Testis (tissue), 3 donors: ENCODE measurements around the gene TXNRD1. TPM values are rescaled to one million over a fixed set of nuclear protein-coding genes. Genes with fewer than 3 reads are reported as not detected.

ENCODE experiments used
- DNase-seq: peaks from one replicate; pipeline ENCODE4 v3.0.0-alpha.2; 2019
- H3K27ac ChIP-seq, 2 donors: fragments of 200-600 bp; sonication (generic); one replicate each; pipeline ENCODE4 v1.5.1; 2019
- H3K27me3 ChIP-seq: fragments of 200-600 bp; sonication (generic); one replicate; pipeline ENCODE4 v1.5.1; 2019
- H3K36me3 ChIP-seq: fragments of 200-600 bp; sonication (generic); one replicate; pipeline ENCODE4 v1.5.1; 2017; ENCODE audit warnings: low read depth; ENCODE audit errors: missing control alignments
- H3K4me1 ChIP-seq: fragments of 200-600 bp; sonication (generic); one replicate; pipeline ENCODE4 v1.5.1; 2019
- H3K4me3 ChIP-seq, 2 donors: fragments of 200-600 bp; sonication (generic); one replicate each; pipeline ENCODE4 v1.5.1; 2017 to 2019
- H3K9me3 ChIP-seq: fragments of 200-600 bp; sonication (generic); one replicate; pipeline ENCODE4 v1.5.1; 2017
- POLR2A ChIP-seq: fragments of 450-650 bp; IDR thresholded peaks from one replicate; pipeline ENCODE4 v1.6.1; 2017; ENCODE audit warnings: antibody characterized with exemption, mild to moderate bottlenecking, moderate library complexity
- WGBS, 2 donors: methylation state at CpG; one replicate each; pipeline ENCODE4 v1.1.5; 2018; 5-methylcytosine and 5-hydroxymethylcytosine counted together
- intact Hi-C: fragments of 100-400 bp; cut with DNase I; formaldehyde crosslinking; loops from one replicate; pipeline ENCODE4 v1.15.1; 2023; ENCODE audit warnings: low total_unique reads
- polyA plus RNA-seq: library from polyadenylated mRNA; stranded (reverse); fragments of 350-450 nt; fragmentation: Illumina TruSeq; extraction: RNeasy Lipid Tissue Mini Kit (QIAGEN cat#74804); gene quantifications from one replicate; pipeline ENCODE4 v1.2.3, GENCODE V29; 2014; ENCODE audit warnings: low read depth, low replicate concordance; ENCODE audit not compliant: insufficient read depth
- total RNA-seq, 2 donors: library from RNA; depleted of rRNA; stranded (reverse); fragments of >200 nt; gene quantifications; one replicate each; pipeline ENCODE4 v1.2.3, GENCODE V29; 2016
- TF ChIP-seq, protein P1 (sequence below), 3 experiments: fragments of 450-650 bp in 2 of 3; fragments of 200-600 bp in 1 of 3; sonication (generic) in 1 of 3; IDR thresholded peaks; one replicate each; pipeline ENCODE4 v1.5.1; 2016 to 2019; ENCODE audit warnings: antibody characterized with exemption in 3 of 3, mild to moderate bottlenecking in 2 of 3, moderate library complexity in 1 of 3

Gene TXNRD1
- total and polyA plus RNA-seq, 3 donors from 2014 or later, result 67.8 to 110 (median 96.2) TPM

DNA sequence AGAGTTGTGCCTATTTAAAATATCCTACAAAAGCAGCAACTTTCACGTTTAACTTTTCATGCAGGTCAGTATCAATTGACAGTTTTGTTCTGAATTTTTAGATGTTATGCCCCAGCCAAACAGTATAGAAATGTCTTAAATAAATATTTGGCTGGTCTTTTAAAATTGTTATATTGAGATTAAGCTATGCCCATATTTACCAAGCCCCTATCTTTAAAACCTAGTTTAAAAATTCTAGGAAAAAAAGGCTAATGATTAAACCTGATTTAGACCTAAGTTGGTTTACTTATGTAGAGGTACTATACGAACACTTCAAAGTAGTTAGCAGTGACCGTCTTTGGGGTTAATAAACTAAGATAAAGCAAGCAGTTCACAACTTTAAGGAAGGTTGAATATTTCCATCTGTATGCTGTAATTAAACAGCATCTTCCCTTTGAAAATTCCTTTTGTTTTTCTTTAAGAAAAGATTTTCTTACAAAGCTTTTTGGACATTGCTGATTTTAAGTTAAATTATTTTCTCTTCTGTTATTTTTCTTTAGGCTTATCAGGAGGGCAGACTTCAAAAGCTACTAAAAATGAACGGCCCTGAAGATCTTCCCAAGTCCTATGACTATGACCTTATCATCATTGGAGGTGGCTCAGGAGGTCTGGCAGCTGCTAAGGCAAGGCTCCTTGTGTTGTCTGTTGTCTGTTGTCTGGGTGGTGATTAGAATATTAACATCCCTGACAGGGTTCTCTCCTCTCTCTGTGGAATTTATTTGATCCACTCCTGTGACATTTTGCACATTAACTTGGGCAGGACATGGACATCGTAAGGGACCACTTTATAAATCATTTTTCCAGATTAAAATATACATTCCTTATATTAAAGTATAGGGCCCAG is 95.4 kb downstream of the TXNRD1 start:
- peaks cover 4% of the 10 kb centered on the region for H3K4me1 ChIP-seq
- H3K27me3 ChIP-seq, result no peaks in the 10 kb centered on the region
- H3K36me3 ChIP-seq, result no peaks in the 10 kb centered on the region
- H3K27ac ChIP-seq, result no peak overlapping the region
- intact Hi-C loops, result no loop called here
- H3K9me3 ChIP-seq, result no peaks in the 10 kb centered on the region
- no peak overlapping the region for H3K4me3 ChIP-seq
- no peak for DNase-seq
- WGBS, 2 donors, result 71 to 85% methylated on average over 5 of the region's 5 CpGs
- TF ChIP-seq POLR2A, result no peak
- TF ChIP-seq, protein P1, sequence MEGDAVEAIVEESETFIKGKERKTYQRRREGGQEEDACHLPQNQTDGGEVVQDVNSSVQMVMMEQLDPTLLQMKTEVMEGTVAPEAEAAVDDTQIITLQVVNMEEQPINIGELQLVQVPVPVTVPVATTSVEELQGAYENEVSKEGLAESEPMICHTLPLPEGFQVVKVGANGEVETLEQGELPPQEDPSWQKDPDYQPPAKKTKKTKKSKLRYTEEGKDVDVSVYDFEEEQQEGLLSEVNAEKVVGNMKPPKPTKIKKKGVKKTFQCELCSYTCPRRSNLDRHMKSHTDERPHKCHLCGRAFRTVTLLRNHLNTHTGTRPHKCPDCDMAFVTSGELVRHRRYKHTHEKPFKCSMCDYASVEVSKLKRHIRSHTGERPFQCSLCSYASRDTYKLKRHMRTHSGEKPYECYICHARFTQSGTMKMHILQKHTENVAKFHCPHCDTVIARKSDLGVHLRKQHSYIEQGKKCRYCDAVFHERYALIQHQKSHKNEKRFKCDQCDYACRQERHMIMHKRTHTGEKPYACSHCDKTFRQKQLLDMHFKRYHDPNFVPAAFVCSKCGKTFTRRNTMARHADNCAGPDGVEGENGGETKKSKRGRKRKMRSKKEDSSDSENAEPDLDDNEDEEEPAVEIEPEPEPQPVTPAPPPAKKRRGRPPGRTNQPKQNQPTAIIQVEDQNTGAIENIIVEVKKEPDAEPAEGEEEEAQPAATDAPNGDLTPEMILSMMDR (IDR thresholded peaks at IDR 0.05), result no peak

DNA sequence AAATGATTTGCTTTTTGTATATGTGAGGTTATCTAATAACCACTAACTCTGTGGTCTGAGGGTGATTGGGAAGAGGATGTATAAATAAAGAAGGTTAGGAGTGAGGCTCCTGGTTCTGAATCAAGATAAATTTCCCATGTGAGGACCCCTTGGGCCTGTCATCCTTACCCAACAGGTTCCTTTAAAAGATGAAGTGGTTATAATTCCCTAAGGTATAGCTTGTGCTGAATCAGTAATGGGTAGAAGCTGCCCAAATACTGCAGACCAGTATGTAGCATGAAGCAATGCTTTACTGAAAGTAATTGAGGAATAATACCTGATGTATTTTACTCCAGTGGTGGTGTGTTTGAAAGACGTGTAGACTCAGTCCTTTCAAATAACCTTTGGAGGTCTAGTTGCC is 96.6 kb downstream of the TXNRD1 start:
- no peak overlapping the region for H3K4me3 ChIP-seq
- DNase-seq, result no peak
- no peaks in the 10 kb centered on the region for H3K9me3 ChIP-seq
- H3K36me3 ChIP-seq, result no peaks in the 10 kb centered on the region
- no peaks in the 10 kb centered on the region for H3K4me1 ChIP-seq
- TF ChIP-seq POLR2A, result no peak
- TF ChIP-seq, protein P1 (IDR thresholded peaks at IDR 0.05), result no peak
- H3K27ac ChIP-seq, result no peak overlapping the region
- intact Hi-C loops, result no loop called here
- 76 to 88% methylated on average over 1 of the region's 1 CpG for WGBS, 2 donors
- H3K27me3 ChIP-seq, result no peaks in the 10 kb centered on the region

DNA sequence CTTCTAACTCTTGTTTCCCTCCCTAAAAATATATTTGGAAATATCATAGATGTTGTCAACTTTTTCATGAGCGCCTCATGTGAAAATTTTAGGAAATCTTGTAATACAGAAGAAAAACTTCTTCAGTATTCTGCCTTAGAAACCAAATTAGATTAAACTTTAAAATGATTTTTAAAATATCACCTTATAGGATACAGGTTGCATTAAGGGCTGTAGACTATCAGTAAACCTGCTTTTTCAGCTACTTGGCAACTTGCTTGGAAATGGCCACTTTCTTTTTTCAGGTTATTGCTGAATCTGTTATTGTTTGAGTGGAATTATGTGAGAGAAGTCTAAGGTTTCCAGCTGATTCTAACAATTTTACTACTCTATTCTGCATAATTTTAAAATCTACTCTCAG is 97.1 kb downstream of the TXNRD1 start:
- H3K27me3 ChIP-seq, result no peaks in the 10 kb centered on the region
- no peaks in the 10 kb centered on the region for H3K36me3 ChIP-seq
- H3K9me3 ChIP-seq, result no peaks in the 10 kb centered on the region
- no peak overlapping the region for H3K27ac ChIP-seq
- H3K4me3 ChIP-seq, result no peak overlapping the region
- no peak for TF ChIP-seq POLR2A
- TF ChIP-seq, protein P1 (IDR thresholded peaks at IDR 0.05), result no peak
- H3K4me1 ChIP-seq, result no peaks in the 10 kb centered on the region
- intact Hi-C loops, result no loop called here
- no peak for DNase-seq
- 100% methylated on average over 1 of the region's 1 CpG for WGBS, 2 donors

DNA sequence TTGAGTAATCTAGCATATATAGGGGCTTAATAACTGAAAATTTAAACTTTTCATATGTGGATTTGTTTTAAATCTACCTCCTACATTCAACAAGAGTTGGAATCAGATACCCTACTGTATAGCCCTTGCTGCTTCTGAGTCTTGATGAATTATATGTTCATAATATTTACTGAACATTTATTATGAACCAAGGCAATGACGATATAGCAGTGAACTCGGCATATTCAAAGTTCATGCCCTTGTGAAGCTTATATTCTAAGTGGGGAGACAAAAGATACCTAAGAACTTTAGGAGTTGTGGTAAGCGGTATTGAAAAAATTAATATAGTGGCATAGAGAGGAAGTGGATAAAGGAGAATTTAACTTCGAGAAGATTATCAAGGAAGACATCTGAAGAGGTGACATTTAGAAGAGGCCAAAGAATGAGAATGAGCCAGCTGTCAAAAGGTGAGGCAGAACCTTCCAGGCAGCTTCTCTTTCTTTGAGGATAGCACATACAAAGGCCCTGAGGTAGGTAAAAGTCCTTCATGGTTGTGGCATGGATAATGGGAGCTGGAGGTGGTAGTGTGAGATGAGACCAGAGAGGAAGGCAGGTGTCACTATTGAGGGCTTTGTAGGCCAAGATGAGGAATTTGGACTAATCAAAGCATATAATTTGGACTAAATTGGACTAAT is 98.1 kb downstream of the TXNRD1 start:
- TF ChIP-seq, protein P1 (IDR thresholded peaks at IDR 0.05), result no peak
- no peak for TF ChIP-seq POLR2A
- H3K27ac ChIP-seq, result no peak overlapping the region
- no peaks in the 10 kb centered on the region for H3K36me3 ChIP-seq
- no peak overlapping the region for H3K4me3 ChIP-seq
- no peaks in the 10 kb centered on the region for H3K27me3 ChIP-seq
- no peaks in the 10 kb centered on the region for H3K9me3 ChIP-seq
- DNase-seq, result no peak
- WGBS, 2 donors, result 70 to 73% methylated on average over 4 of the region's 4 CpGs
- intact Hi-C loops, result no loop called here
- no peaks in the 10 kb centered on the region for H3K4me1 ChIP-seq
